ENCODE results near the gene KCNQ5.
A peak's percentile ranks its signal among the peaks of the same experiment; 100 is the strongest.
"Not testable (repeated sequence)": the region's sequence is repeated elsewhere in the genome, so short reads cannot be mapped to it uniquely, and the experiment has no call there.

The KCNQ5 gene

GRCh38 chr6:72954716-72955115, 332.9 kb downstream of the KCNQ5 start:
- peaks cover 8% of the 10 kb centered on the region for H3K4me1 Mint-ChIP-seq
- H3K9me3 Mint-ChIP-seq = no peaks in the 10 kb centered on the region
- ATAC-seq (ENCODE audit: low read depth) (no peak), DNase-seq (ENCODE audit: low spot score in 2 of 2) (no peak)
- H3K27ac Mint-ChIP-seq = no peak overlapping the region
- no peaks in the 10 kb centered on the region for H3K36me3 Mint-ChIP-seq
- H3K4me3 Mint-ChIP-seq = no peak overlapping the region
- H3K27me3 Mint-ChIP-seq = no peaks in the 10 kb centered on the region

GRCh38 chr6:72955666-72956065, 333.8 kb downstream of the KCNQ5 start:
- Mint-ChIP-seq H3K4me1 (peaks cover 6% of the 10 kb centered on the region), H3K27ac (no peak overlapping the region), H3K9me3 (no peaks in the 10 kb centered on the region), H3K4me3 (no peak overlapping the region), H3K36me3 (no peaks in the 10 kb centered on the region), H3K27me3 (no peaks in the 10 kb centered on the region)
- DNase-seq (ENCODE audit: low spot score in 2 of 2) (no peak), ATAC-seq (ENCODE audit: low read depth) (no peak)

GRCh38 chr6:72956272-72956671, 334.4 kb downstream of the KCNQ5 start:
- ATAC-seq (ENCODE audit: low read depth) (no peak), DNase-seq (ENCODE audit: low spot score in 2 of 2) (no peak)
- no peak overlapping the region for H3K27ac Mint-ChIP-seq
- H3K27me3 Mint-ChIP-seq = no peaks in the 10 kb centered on the region
- no peaks in the 10 kb centered on the region for H3K36me3 Mint-ChIP-seq
- H3K4me1 Mint-ChIP-seq = peaks cover 6% of the 10 kb centered on the region
- H3K4me3 Mint-ChIP-seq = no peak overlapping the region
- no peaks in the 10 kb centered on the region for H3K9me3 Mint-ChIP-seq

GRCh38 chr6:72959821-72960220, 338.0 kb downstream of the KCNQ5 start:
- ATAC-seq (ENCODE audit: low read depth) = no peak
- Mint-ChIP-seq H3K36me3 (peaks cover 2% of the 10 kb centered on the region), H3K4me3 (no peak overlapping the region), H3K27ac (no peak overlapping the region), H3K4me1 (peaks cover 2% of the 10 kb centered on the region), H3K9me3 (no peaks in the 10 kb centered on the region), H3K27me3 (no peaks in the 10 kb centered on the region)
- DNase-seq (ENCODE audit: low spot score in 2 of 2) = no peak

GRCh38 chr6:72963946-72964345, 342.1 kb downstream of the KCNQ5 start:
- no peaks in the 10 kb centered on the region for H3K27me3 Mint-ChIP-seq
- no peak for DNase-seq (ENCODE audit: low spot score in 2 of 2)
- no peak overlapping the region for H3K27ac Mint-ChIP-seq
- no peak for ATAC-seq (ENCODE audit: low read depth)
- H3K4me3 Mint-ChIP-seq = no peak overlapping the region
- no peaks in the 10 kb centered on the region for H3K9me3 Mint-ChIP-seq
- no peaks in the 10 kb centered on the region for H3K4me1 Mint-ChIP-seq
- H3K36me3 Mint-ChIP-seq = peaks cover 3% of the 10 kb centered on the region

GRCh38 chr6:72966628-72967280, 344.9 kb downstream of the KCNQ5 start:
- H3K27ac Mint-ChIP-seq = no peak overlapping the region
- no peaks in the 10 kb centered on the region for H3K27me3 Mint-ChIP-seq
- DNase-seq (ENCODE audit: low spot score in 2 of 2) (no peak), ATAC-seq (ENCODE audit: low read depth) (no peak)
- H3K9me3 Mint-ChIP-seq = no peaks in the 10 kb centered on the region
- no peaks in the 10 kb centered on the region for H3K4me1 Mint-ChIP-seq
- H3K4me3 Mint-ChIP-seq = no peak overlapping the region
- peaks cover 2% of the 10 kb centered on the region for H3K36me3 Mint-ChIP-seq

- H3K4me1 Mint-ChIP-seq = no peaks in the 10 kb centered on the region
- DNase-seq (ENCODE audit: low spot score in 2 of 2) = no peak
- no peaks in the 10 kb centered on the region for H3K9me3 Mint-ChIP-seq
- no peak for ATAC-seq (ENCODE audit: low read depth)
- H3K27me3 Mint-ChIP-seq = no peaks in the 10 kb centered on the region
- no peak overlapping the region for H3K4me3 Mint-ChIP-seq
- no peak overlapping the region for H3K27ac Mint-ChIP-seq
- H3K36me3 Mint-ChIP-seq = peaks cover 2% of the 10 kb centered on the region
Measured at GRCh38 chr6:72967329-72967728, 345.5 kb downstream of the KCNQ5 start.

- DNase-seq (ENCODE audit: low spot score in 2 of 2) (no peak), ATAC-seq (ENCODE audit: low read depth) (no peak)
- H3K4me1 Mint-ChIP-seq = no peaks in the 10 kb centered on the region
Measured at GRCh38 chr6:72968704-72969103, 346.8 kb downstream of the KCNQ5 start.

GRCh38 chr6:72969666-72970065, 347.8 kb downstream of the KCNQ5 start:
- H3K4me1 Mint-ChIP-seq = no peaks in the 10 kb centered on the region
- DNase-seq (ENCODE audit: low spot score in 2 of 2) (no peak), ATAC-seq (ENCODE audit: low read depth) (no peak)
- no peaks in the 10 kb centered on the region for H3K27me3 Mint-ChIP-seq
- peaks cover 2% of the 10 kb centered on the region for H3K36me3 Mint-ChIP-seq
- H3K27ac Mint-ChIP-seq = no peak overlapping the region
- no peaks in the 10 kb centered on the region for H3K9me3 Mint-ChIP-seq
- H3K4me3 Mint-ChIP-seq = no peak overlapping the region

More at GRCh38 chr6:72968704-72969103, 346.8 kb downstream of the KCNQ5 start:
- Mint-ChIP-seq H3K27me3 (no peaks in the 10 kb centered on the region), H3K4me3 (no peak overlapping the region), H3K36me3 (peaks cover 2% of the 10 kb centered on the region), H3K9me3 (no peaks in the 10 kb centered on the region), H3K27ac (no peak overlapping the region)

- ATAC-seq (ENCODE audit: low read depth) (no peak), DNase-seq (ENCODE audit: low spot score in 2 of 2) (no peak)
- peaks cover 3% of the 10 kb centered on the region for H3K36me3 Mint-ChIP-seq
- H3K4me1 Mint-ChIP-seq = peaks cover 15% of the 10 kb centered on the region
- no peaks in the 10 kb centered on the region for H3K27me3 Mint-ChIP-seq
- H3K9me3 Mint-ChIP-seq = no peaks in the 10 kb centered on the region
- H3K4me3 Mint-ChIP-seq = no peak overlapping the region
- H3K27ac Mint-ChIP-seq = no peak overlapping the region
Measured at GRCh38 chr6:72972579-72972978, 350.7 kb downstream of the KCNQ5 start.

- Mint-ChIP-seq H3K27ac (no peak overlapping the region), H3K27me3 (no peaks in the 10 kb centered on the region), H3K36me3 (peaks cover 3% of the 10 kb centered on the region), H3K4me3 (no peak overlapping the region), H3K9me3 (no peaks in the 10 kb centered on the region), H3K4me1 (peaks cover 15% of the 10 kb centered on the region)
- DNase-seq (ENCODE audit: low spot score in 2 of 2) = no peak
- ATAC-seq (ENCODE audit: low read depth) = no peak
Measured at GRCh38 chr6:72974276-72974675, 352.4 kb downstream of the KCNQ5 start.

- H3K4me3 Mint-ChIP-seq = no peak overlapping the region
- no peak overlapping the region for H3K27ac Mint-ChIP-seq
- no peaks in the 10 kb centered on the region for H3K9me3 Mint-ChIP-seq
- H3K4me1 Mint-ChIP-seq = peaks cover 17% of the 10 kb centered on the region
- H3K27me3 Mint-ChIP-seq = no peaks in the 10 kb centered on the region
- DNase-seq (ENCODE audit: low spot score in 2 of 2) (no peak), ATAC-seq (ENCODE audit: low read depth) (no peak)
- peaks cover 5% of the 10 kb centered on the region for H3K36me3 Mint-ChIP-seq
Measured at GRCh38 chr6:72975352-72975752, 353.5 kb downstream of the KCNQ5 start.

GRCh38 chr6:72976484-72976883, 354.6 kb downstream of the KCNQ5 start:
- peaks cover 8% of the 10 kb centered on the region for H3K36me3 Mint-ChIP-seq
- H3K27ac Mint-ChIP-seq = no peak overlapping the region
- no peaks in the 10 kb centered on the region for H3K27me3 Mint-ChIP-seq
- no peak for ATAC-seq (ENCODE audit: low read depth)
- no peak overlapping the region for H3K4me3 Mint-ChIP-seq
- H3K9me3 Mint-ChIP-seq = peaks cover 1% of the 10 kb centered on the region
- H3K4me1 Mint-ChIP-seq = peaks cover 20% of the 10 kb centered on the region
- no peak for DNase-seq (ENCODE audit: low spot score in 2 of 2)

GRCh38 chr6:72977114-72977513, 355.2 kb downstream of the KCNQ5 start:
- H3K9me3 Mint-ChIP-seq = peaks cover 3% of the 10 kb centered on the region
- H3K4me3 Mint-ChIP-seq = no peak overlapping the region
- H3K27ac Mint-ChIP-seq = no peak overlapping the region
- H3K36me3 Mint-ChIP-seq = peaks cover 11% of the 10 kb centered on the region
- peak; percentile 43 for ATAC-seq (ENCODE audit: low read depth)
- H3K27me3 Mint-ChIP-seq = no peaks in the 10 kb centered on the region
- no peak for DNase-seq (ENCODE audit: low spot score in 2 of 2)
- peaks cover 25% of the 10 kb centered on the region for H3K4me1 Mint-ChIP-seq

GRCh38 chr6:72978808-72979207, 356.9 kb downstream of the KCNQ5 start:
- H3K9me3 Mint-ChIP-seq; ATAC-seq (ENCODE audit: low read depth); H3K27ac Mint-ChIP-seq; DNase-seq (ENCODE audit: low spot score in 2 of 2); H3K4me3 Mint-ChIP-seq; H3K27me3 Mint-ChIP-seq: not testable (repeated sequence)
- Mint-ChIP-seq H3K4me1 (peaks cover 27% of the 10 kb centered on the region), H3K36me3 (peaks cover 13% of the 10 kb centered on the region)

Data from memory B cell (primary cell).